T-helper 2 cell treated with Interferon-gamma antibody and Interleukin-4, amounts not matched to agents 100 ng/mL and 5 ng/mL, for 36 hours (primary cell): ENCODE results near the gene MREG. TPM values are rescaled to one million over a fixed set of nuclear protein-coding genes. Genes with fewer than 3 reads are reported as not detected.

Experiments used
- intact Hi-C: fragments of 100-400 bp; cut with micrococcal nuclease; formaldehyde crosslinking; loops from one replicate; pipeline ENCODE4 v1.15.1; 2023
- total RNA-seq: library from RNA; stranded (reverse); gene quantifications from 2 replicates; pipeline ENCODE4 v1.2.3, GENCODE V29; 2022

Gene MREG
- total RNA-seq, 1 donor from 2014 or later: 9.0 TPM

DNA sequence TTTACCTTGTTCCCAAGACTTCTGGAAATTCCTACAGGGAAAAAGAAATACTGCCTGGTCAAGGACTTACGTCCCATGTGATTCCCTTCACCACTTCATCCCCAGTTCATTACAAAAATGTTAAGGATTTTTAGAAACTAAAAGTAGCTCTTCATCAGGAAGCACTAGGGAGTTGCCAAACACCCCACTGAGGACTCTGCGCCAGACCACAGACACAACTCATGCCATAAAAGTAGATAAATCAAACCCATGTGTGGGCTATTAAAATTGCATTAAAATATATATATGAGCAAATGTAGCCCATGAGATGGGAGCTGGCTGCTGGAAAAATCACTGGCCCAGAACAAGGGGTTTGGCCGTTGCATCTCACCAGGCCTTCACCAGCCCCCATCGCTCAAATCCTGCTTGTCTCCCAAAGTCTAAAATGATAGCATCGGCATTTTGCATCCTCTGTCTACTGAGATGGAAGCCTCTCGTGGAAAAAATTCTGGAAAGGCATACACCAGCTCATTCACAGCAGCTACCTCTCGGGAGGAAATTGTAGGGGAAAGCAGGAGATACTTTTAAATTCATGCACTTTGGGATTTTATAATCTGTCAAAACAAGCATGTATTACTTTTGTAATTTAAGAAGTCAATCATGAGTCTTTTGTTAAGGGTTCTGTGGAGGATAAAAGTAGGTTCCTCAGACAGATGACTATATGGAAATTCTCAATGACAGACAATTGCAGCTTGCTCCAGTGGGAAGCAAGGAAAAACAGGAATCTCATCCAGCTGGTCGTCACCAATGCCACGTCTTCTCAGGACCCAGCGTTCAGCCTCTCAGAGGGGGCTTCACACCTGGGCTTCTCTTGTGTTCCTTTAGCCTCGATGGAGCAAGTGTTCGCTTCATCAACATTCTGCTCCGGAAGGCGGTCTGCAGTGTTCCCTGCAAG is 113.9 kb downstream of the MREG start:
- intact Hi-C loops: no loop called here

DNA sequence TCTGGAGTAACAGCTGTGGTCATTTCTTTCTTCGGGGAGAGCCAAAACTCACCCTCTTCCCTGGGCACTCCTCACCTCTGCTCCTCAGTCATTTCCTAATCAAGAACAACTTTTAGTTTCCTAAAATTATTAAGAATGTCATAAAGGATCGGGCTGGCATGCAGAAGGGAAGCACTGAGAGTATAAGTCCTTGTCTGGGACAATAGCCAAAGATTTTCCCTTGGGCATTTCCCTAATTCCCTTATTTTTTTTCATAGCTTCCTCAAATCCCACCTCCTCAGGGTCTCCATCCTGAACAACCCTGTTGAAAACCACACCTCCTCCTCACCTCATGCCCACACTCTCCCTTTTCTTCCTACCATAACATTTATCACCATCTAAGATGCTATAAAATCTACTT is 115.0 kb downstream of the MREG start:
- intact Hi-C loops: no loop called here

DNA sequence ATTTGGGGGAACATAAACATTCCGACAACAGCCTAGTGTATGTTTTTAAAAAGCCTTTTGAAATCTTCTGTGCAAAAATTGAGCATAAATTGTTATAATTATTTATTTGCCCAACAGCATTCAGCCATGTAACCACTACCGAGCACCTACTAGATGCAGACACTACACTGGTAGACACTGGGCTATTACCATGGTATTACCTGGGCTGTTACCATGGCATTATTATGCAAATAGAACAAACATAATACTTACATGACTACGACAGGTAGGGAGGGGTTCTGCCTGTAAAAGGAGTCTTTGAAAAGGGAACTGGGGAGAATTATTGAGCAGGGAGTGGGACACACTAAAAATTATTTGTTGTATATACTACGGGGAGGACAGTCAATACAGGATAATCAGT is 116.4 kb downstream of the MREG start:
- intact Hi-C loops: no loop called here

DNA sequence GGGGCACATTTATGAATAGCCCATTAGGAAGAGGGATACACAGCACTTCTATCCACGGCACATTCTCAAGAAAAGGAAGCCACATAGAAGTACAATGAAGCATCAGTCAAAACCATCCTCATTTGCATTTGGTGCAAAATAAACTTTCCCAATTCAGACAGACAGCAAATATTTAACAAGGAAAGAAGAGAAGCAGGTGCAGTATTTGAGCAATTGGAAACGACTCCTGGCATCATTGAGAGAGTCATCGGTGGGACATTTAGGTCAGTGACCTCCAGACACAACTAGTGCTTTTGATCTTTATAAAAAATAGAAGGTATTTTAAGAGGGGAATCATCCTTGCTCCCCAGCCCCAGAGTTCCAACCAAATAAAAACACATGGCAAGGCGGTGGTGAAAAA is 118.0 kb downstream of the MREG start:
- intact Hi-C loops: no loop called here

Other genes starting within 250 kb of the MREG start
- gene PECR, start 68.3 kb upstream of the MREG start, total RNA-seq: 24.5 and 25.4 TPM in 2 replicates
- gene TMEM169, start 68.4 kb upstream of the MREG start, total RNA-seq: 2.3 and 2.7 TPM in 2 replicates
- gene XRCC5, start 95.8 kb upstream of the MREG start, total RNA-seq: 408 and 438 TPM in 2 replicates